Effector CD4-positive, alpha-beta T cell (primary cell): ENCODE data around the gene KRTAP21-1. TPM values are rescaled to one million over a fixed set of nuclear protein-coding genes. Genes with fewer than 3 reads are reported as not detected.
"Not testable (repeated sequence)": the region's sequence is repeated elsewhere in the genome, so short reads cannot be mapped to it uniquely, and the experiment has no call there.

ENCODE experiments used
- DNase-seq: peaks from one replicate; pipeline ENCODE4 v3.0.0-alpha.2; 2020
- total RNA-seq: gene quantifications from one replicate; lab custom pipeline; 2026; lab: John Stamatoyannopoulos, UW

Gene KRTAP21-1
- not detected for total RNA-seq

DNA sequence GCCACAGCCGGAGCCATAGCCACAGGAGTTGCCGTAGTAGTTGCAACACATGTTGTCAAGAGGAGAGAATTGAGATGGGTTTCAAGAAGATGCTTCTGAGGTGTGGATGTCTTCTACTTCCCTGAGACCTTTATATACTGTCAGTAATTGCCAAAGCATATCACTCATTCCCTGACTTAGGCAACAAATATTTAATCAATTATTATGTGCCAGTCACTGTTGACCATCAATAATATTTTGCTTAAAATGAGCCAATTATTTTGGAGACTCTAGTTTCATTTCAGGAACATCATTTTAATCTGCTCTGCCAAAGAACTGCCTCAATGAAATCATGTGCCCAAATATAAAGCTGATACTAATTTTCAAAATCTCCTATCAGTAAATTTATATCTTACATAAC lies at the start of gene KRTAP21-1:
TSS of gene KRTAP21-1 (minus strand) at position 101 of the 400 bp plus-strand sequence. CDS start at position 51, 50 bp downstream.
- not testable (repeated sequence) for DNase-seq

GRCh38 chr21:30800605-30801004 lies 45.4 kb upstream of the KRTAP21-1 start:
- no peak for DNase-seq

GRCh38 chr21:30793581-30794314 lies 38.5 kb upstream of the KRTAP21-1 start:
- no peak for DNase-seq

DNA sequence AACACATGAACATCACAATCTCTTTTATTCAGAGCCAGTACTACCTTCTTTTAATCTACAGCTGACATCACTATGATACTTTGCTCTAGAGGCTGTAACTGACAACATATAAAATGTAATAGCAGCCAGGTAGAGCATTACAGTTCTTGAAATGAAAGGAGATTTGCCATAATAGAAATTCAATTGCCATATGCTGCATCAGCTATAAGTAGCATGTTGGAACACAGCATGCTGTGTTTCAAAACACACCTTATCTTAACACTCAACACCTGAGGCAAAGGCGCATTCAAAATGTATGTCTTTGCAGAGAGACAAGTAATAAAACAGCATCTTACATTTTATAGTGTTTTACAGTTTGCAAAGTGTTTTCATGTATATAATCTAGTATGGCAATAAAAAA lies 24.0 kb upstream of the KRTAP21-1 start:
- DNase-seq, result no peak

DNA sequence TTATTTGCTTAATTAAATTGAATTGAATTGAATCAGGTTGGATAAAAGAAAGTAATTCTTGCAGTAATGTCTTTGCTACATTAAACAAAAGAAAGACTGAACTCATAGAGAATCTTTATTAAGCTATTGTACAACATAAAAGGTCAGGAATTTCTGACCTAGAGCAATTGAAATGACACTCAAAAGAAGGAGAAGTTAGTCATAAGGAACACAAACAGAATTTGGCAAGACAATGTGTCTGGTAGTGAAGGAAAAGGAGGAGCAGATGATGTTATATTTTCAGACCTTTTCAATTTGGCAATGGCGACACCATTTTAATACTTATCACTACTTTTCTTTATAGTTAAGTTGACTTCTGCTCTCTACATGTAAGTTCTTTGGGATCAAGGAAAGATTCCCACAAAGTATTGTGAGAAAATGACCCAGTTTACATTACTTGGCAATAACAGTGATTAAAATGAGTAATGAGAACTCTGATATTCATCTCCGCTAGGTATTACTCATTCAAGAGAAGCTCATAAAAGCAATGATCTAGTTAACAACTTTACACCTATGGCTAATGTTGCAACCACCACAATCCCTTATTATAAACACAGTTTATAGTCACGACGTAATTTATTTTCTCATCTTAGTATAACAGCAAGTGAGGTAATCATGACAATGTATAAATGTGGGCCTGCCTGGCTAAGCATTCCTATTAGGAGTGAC lies 14.7 kb upstream of the KRTAP21-1 start:
- no peak for DNase-seq

- no peak for DNase-seq
Observed at GRCh38 chr21:30760776-30761175, 5.5 kb upstream of the KRTAP21-1 start.

GRCh38 chr21:30758306-30758705 lies 3.1 kb upstream of the KRTAP21-1 start:
- DNase-seq, result no peak

GRCh38 chr21:30747159-30747558 lies 8.1 kb downstream of the KRTAP21-1 start, which contains the start of gene KRTAP21-2:
Gene KRTAP21-2, minus strand, starts transcription at chr21:30747259. Its CDS starts 57 bp downstream, at chr21:30747202.
- no peak for DNase-seq

GRCh38 chr21:30740462-30740861 lies 14.8 kb downstream of the KRTAP21-1 start:
- DNase-seq, result no peak

DNA sequence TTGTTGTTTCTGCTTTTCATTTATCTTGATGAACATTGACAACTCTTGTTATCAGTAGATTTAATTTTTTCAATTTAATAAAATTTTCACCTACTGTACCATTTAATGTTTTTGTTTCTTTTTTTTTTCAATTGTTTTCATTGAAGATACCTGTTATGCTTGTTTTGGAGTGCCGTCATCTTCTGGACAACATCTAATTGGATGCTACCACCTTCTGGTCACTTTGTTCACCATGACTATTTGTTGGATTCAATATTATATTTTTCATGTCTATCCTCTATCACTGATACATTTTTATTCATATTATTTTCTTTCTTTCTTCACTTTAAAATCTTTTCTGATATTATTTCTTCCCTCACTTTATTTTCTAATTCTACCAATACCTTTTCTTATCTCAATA lies 22.2 kb downstream of the KRTAP21-1 start:
- no peak for DNase-seq

- DNase-seq, result no peak
Observed at GRCh38 chr21:30726726-30727125, 28.5 kb downstream of the KRTAP21-1 start.

- DNase-seq, result no peak
Observed at GRCh38 chr21:30719401-30719800, 35.8 kb downstream of the KRTAP21-1 start.

- no peak for DNase-seq
Observed at GRCh38 chr21:30718239-30718909, 36.9 kb downstream of the KRTAP21-1 start, which contains the start of gene KRTAP21-3. Gene KRTAP21-3, minus strand, starts transcription at chr21:30718777. Its CDS starts 18 bp downstream, at chr21:30718759.

GRCh38 chr21:30717105-30717504 lies 38.1 kb downstream of the KRTAP21-1 start:
- no peak for DNase-seq

- DNase-seq, result no peak
Observed at GRCh38 chr21:30714946-30715345, 40.3 kb downstream of the KRTAP21-1 start.

- DNase-seq, result no peak
Observed at GRCh38 chr21:30714456-30714855, 40.8 kb downstream of the KRTAP21-1 start.

DNA sequence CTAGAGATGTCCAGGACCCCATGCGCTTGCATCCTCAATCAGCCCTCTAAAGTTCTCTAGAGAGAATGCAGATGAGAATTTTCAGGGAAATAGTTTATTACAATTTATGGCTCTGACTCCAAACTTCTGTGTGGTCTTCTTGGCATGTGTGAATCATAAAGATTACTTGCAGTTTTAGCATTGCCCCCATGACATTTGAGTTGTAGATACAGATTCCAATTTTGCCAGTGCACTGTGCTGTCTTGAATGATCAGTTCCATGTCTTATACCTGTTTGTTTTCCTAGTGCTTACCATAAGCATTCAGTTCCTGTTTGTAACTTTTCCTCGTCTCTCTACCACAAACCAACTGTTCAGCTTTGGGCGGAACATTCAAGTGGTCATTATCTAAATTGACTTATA lies 41.5 kb downstream of the KRTAP21-1 start:
- no peak for DNase-seq

GRCh38 chr21:30710499-30710898 lies 44.7 kb downstream of the KRTAP21-1 start:
- no peak for DNase-seq

GRCh38 chr21:30707409-30707808 lies 47.8 kb downstream of the KRTAP21-1 start:
- DNase-seq, result no peak
